WERI-Rb-1 (cell line): ENCODE measurements around the gene SPATA33.
A peak's percentile ranks its signal among the peaks of the same experiment; 100 is the strongest.

Experiments used
- DNase-seq: peaks from one replicate; pipeline ENCODE4 v3.0.0-alpha.2; 2020
- H3K27ac ChIP-seq: fragments of 250-450 bp; sonication (Bioruptor Pico); 2 replicates; pipeline ENCODE4 v1.5.1; 2020; ENCODE audit warnings: mild to moderate bottlenecking, moderate library complexity
- H3K27me3 ChIP-seq: fragments of 250-450 bp; sonication (Bioruptor Pico); 2 replicates; pipeline ENCODE4 v1.5.1; 2021; ENCODE audit warnings: mild to moderate bottlenecking, low read depth, moderate library complexity; ENCODE audit not compliant: insufficient read depth, severe bottlenecking
- H3K36me3 ChIP-seq: fragments of 250-450 bp; sonication (Bioruptor Pico); 2 replicates; pipeline ENCODE4 v1.5.1; 2020; ENCODE audit warnings: mild to moderate bottlenecking, moderate library complexity
- H3K4me3 ChIP-seq: 2 replicates; pipeline ENCODE4 v1.5.1; 2011; ENCODE audit warnings: low read depth, mild to moderate bottlenecking, control low read depth, low read length
- H3K9me3 ChIP-seq: fragments of 250-450 bp; sonication (Bioruptor Pico); 2 replicates; pipeline ENCODE4 v1.5.1; 2021; ENCODE audit warnings: mild to moderate bottlenecking, moderate library complexity; ENCODE audit not compliant: severe bottlenecking
- CTCF ChIP-seq: IDR thresholded peaks from 2 replicates; pipeline ENCODE4 v1.5.1; 2011; ENCODE audit warnings: low read depth, mild to moderate bottlenecking, control low read depth, inconsistent platforms, low read length

The SPATA33 gene

GRCh38 chr16:89613954-89614459 lies 43.6 kb upstream of the SPATA33 start:
- Histone ChIP-seq H3K4me3 (no peak overlapping the region), H3K9me3 (no peaks in the 10 kb centered on the region), H3K36me3 (no peaks in the 10 kb centered on the region), H3K27me3 (no peaks in the 10 kb centered on the region), H3K27ac (no peak overlapping the region)
- TF ChIP-seq CTCF, result no peak
- no peak for DNase-seq

- no peak overlapping the region for H3K27ac ChIP-seq
- H3K4me3 ChIP-seq, result no peak overlapping the region
- DNase-seq, result no peak
Measured at GRCh38 chr16:89615176-89615575, 42.5 kb upstream of the SPATA33 start.

GRCh38 chr16:89615596-89616090 lies 42.0 kb upstream of the SPATA33 start:
- H3K4me3 ChIP-seq, result no peak overlapping the region
- no peaks in the 10 kb centered on the region for H3K36me3 ChIP-seq
- DNase-seq, result no peak
- H3K9me3 ChIP-seq, result no peaks in the 10 kb centered on the region
- H3K27me3 ChIP-seq, result no peaks in the 10 kb centered on the region
- TF ChIP-seq CTCF, result peak; percentile 49
- no peak overlapping the region for H3K27ac ChIP-seq

More at GRCh38 chr16:89615176-89615575, 42.5 kb upstream of the SPATA33 start:
- Histone ChIP-seq H3K36me3 (no peaks in the 10 kb centered on the region), H3K9me3 (no peaks in the 10 kb centered on the region), H3K27me3 (no peaks in the 10 kb centered on the region)
- no peak for TF ChIP-seq CTCF

GRCh38 chr16:89616623-89617022 lies 41.0 kb upstream of the SPATA33 start:
- H3K27ac ChIP-seq, result no peak overlapping the region
- no peaks in the 10 kb centered on the region for H3K27me3 ChIP-seq
- no peaks in the 10 kb centered on the region for H3K9me3 ChIP-seq
- no peaks in the 10 kb centered on the region for H3K36me3 ChIP-seq
- no peak for TF ChIP-seq CTCF
- no peak overlapping the region for H3K4me3 ChIP-seq
- no peak for DNase-seq

- Histone ChIP-seq H3K4me3 (no peak overlapping the region), H3K36me3 (no peaks in the 10 kb centered on the region), H3K27ac (no peak overlapping the region), H3K27me3 (no peaks in the 10 kb centered on the region), H3K9me3 (no peaks in the 10 kb centered on the region)
- no peak for DNase-seq
- TF ChIP-seq CTCF, result no peak
Measured at GRCh38 chr16:89617036-89617435, 40.6 kb upstream of the SPATA33 start.
